H9 (cell line): ENCODE measurements around the gene FXR1. TPM values are rescaled to one million over a fixed set of nuclear protein-coding genes. Genes with fewer than 3 reads are reported as not detected.
A peak's percentile ranks its signal among the peaks of the same experiment; 100 is the strongest.

Source experiments
- DNase-seq: peaks from one replicate; pipeline ENCODE4 v3.0.0-alpha.2; 2017
- H2AFZ ChIP-seq: one replicate; pipeline ENCODE4 v1.6.1; 2013; ENCODE audit warnings: mild to moderate bottlenecking, low read length, control low read depth, moderate library complexity
- H2AK5ac ChIP-seq: 2 replicates; pipeline ENCODE4 v1.6.1; 2013; ENCODE audit warnings: low read length, control low read depth, mixed read lengths; ENCODE audit not compliant: insufficient read length
- H2BK120ac ChIP-seq: one replicate; pipeline ENCODE4 v1.6.1; 2013; ENCODE audit warnings: low read depth, mild to moderate bottlenecking, low read length, control low read depth, inconsistent platforms; ENCODE audit not compliant: poor library complexity, severe bottlenecking
- H2BK12ac ChIP-seq: 2 replicates; pipeline ENCODE4 v1.6.1; 2013; ENCODE audit warnings: low read length, control low read depth, mixed read lengths, low read depth; ENCODE audit not compliant: insufficient read length
- H2BK15ac ChIP-seq: 2 replicates; pipeline ENCODE4 v1.6.1; 2013; ENCODE audit warnings: low read depth, low read length, control low read depth
- H2BK20ac ChIP-seq: one replicate; pipeline ENCODE4 v1.6.1; 2013; ENCODE audit warnings: low read depth, mild to moderate bottlenecking, low read length, control low read depth, inconsistent platforms; ENCODE audit not compliant: poor library complexity, severe bottlenecking
- H2BK5ac ChIP-seq: 2 replicates; pipeline ENCODE4 v1.6.1; 2013; ENCODE audit warnings: low read length, control low read depth, mixed read lengths; ENCODE audit not compliant: insufficient read length
- H3K14ac ChIP-seq: 2 replicates; pipeline ENCODE4 v1.6.1; 2013; ENCODE audit warnings: low read length, control low read depth; ENCODE audit not compliant: insufficient read depth
- H3K18ac ChIP-seq: 2 replicates; pipeline ENCODE4 v1.6.1; 2013; ENCODE audit warnings: low read depth, mild to moderate bottlenecking, mixed read lengths, low read length, control low read depth; ENCODE audit not compliant: insufficient read length
- H3K23ac ChIP-seq: 2 replicates; pipeline ENCODE4 v1.6.1; 2013; ENCODE audit warnings: low read length, control low read depth, mixed read lengths, low read depth; ENCODE audit not compliant: insufficient read length
- H3K23me2 ChIP-seq: 2 replicates; pipeline ENCODE4 v1.6.1; 2013; ENCODE audit warnings: low read depth, mild to moderate bottlenecking, mixed read lengths, low read length, control low read depth; ENCODE audit not compliant: insufficient read length, poor library complexity, severe bottlenecking
- H3K27ac ChIP-seq: 2 replicates; pipeline ENCODE4 v1.5.1; 2013; ENCODE audit warnings: low read length, control low read depth, mixed read lengths, low read depth; ENCODE audit not compliant: insufficient read length
- H3K27me3 ChIP-seq: 2 replicates; pipeline ENCODE4 v1.6.1; 2013; ENCODE audit warnings: low read length, control low read depth, inconsistent platforms; ENCODE audit not compliant: insufficient read depth
- H3K4ac ChIP-seq: 2 replicates; pipeline ENCODE4 v1.6.1; 2013; ENCODE audit warnings: low read depth, mild to moderate bottlenecking, control low read depth, inconsistent platforms, low read length, moderate library complexity
- H3K4me1 ChIP-seq: 2 replicates; pipeline ENCODE4 v1.6.1; 2013; ENCODE audit warnings: low read length, control low read depth, inconsistent platforms; ENCODE audit not compliant: insufficient read depth
- H3K4me2 ChIP-seq: 2 replicates; pipeline ENCODE4 v1.6.1; 2013; ENCODE audit warnings: low read length, control low read depth, mixed read lengths; ENCODE audit not compliant: insufficient read length, insufficient read depth
- H3K56ac ChIP-seq: 2 replicates; pipeline ENCODE4 v1.6.1; 2013; ENCODE audit warnings: low read depth, mild to moderate bottlenecking, mixed read lengths, low read length, control low read depth; ENCODE audit not compliant: insufficient read length
- H3K79me1 ChIP-seq: 2 replicates; pipeline ENCODE4 v1.6.1; 2013; ENCODE audit warnings: low read depth, mild to moderate bottlenecking, moderate library complexity, low read length, control low read depth, inconsistent platforms; ENCODE audit not compliant: insufficient read depth, poor library complexity, severe bottlenecking
- H3K79me2 ChIP-seq: 2 replicates; pipeline ENCODE4 v1.6.1; 2013; ENCODE audit warnings: low read length, control low read depth, inconsistent platforms; ENCODE audit not compliant: insufficient read depth
- H3K9ac ChIP-seq: 2 replicates; pipeline ENCODE4 v1.6.1; 2013; ENCODE audit warnings: low read length, control low read depth, mixed read lengths; ENCODE audit not compliant: insufficient read length; ENCODE audit errors: extremely low read depth
- H3K9me3 ChIP-seq: one replicate; pipeline ENCODE4 v1.6.1; 2013; ENCODE audit warnings: low read depth, low read length, inconsistent platforms; ENCODE audit not compliant: control insufficient read depth
- H3T11ph ChIP-seq: one replicate; pipeline ENCODE4 v1.6.1; 2013; ENCODE audit warnings: mild to moderate bottlenecking, low read length, control low read depth, inconsistent platforms
- H4K20me1 ChIP-seq: one replicate; pipeline ENCODE4 v1.6.1; 2013; ENCODE audit not compliant: control insufficient read depth, insufficient read length, insufficient read depth
- H4K5ac ChIP-seq: 2 replicates; pipeline ENCODE4 v1.6.1; 2013; ENCODE audit warnings: low read depth, mild to moderate bottlenecking, mixed read lengths, low read length, control low read depth; ENCODE audit not compliant: insufficient read length
- H4K8ac ChIP-seq: replicated peaks from 2 replicates; pipeline ENCODE4 v1.6.1; 2013; ENCODE audit warnings: low read length, control low read depth, mixed read lengths, low read depth; ENCODE audit not compliant: insufficient read length
- H4K91ac ChIP-seq: 2 replicates; pipeline ENCODE4 v1.6.1; 2013; ENCODE audit warnings: low read depth, mild to moderate bottlenecking, moderate library complexity, mixed read lengths, low read length, control low read depth; ENCODE audit not compliant: insufficient read length
- H3K27ac Mint-ChIP-seq, 3 experiments: 2 replicates in 2 of 3; 3 replicates in 1 of 3; pipeline ENCODE4 v1.8.0; 2020 to 2021; ENCODE audit warnings: mixed read lengths in 3 of 3, mild to moderate bottlenecking in 1 of 3, moderate library complexity in 1 of 3
- H3K27me3 Mint-ChIP-seq: 2 replicates; pipeline ENCODE4 v1.8.0; 2021; ENCODE audit warnings: low read depth, mild to moderate bottlenecking, moderate library complexity, mixed read lengths
- H3K36me3 Mint-ChIP-seq, 3 experiments: 2 replicates in 2 of 3; 3 replicates in 1 of 3; pipeline ENCODE4 v1.8.0; 2020 to 2021; ENCODE audit warnings: low read depth in 3 of 3, mixed read lengths in 3 of 3; ENCODE audit not compliant: insufficient read depth in 1 of 3
- H3K4me1 Mint-ChIP-seq, 2 experiments: 2 replicates each; pipeline ENCODE4 v1.8.0; 2020; ENCODE audit warnings: mixed read lengths in 2 of 2
- H3K4me3 Mint-ChIP-seq, 2 experiments: 2 replicates in 1 of 2; 3 replicates in 1 of 2; pipeline ENCODE4 v1.8.0; 2020 to 2021; ENCODE audit warnings: mild to moderate bottlenecking in 2 of 2, mixed read lengths in 2 of 2, moderate library complexity in 1 of 2
- H3K9me3 Mint-ChIP-seq, 2 experiments: 2 replicates in 1 of 2; 3 replicates in 1 of 2; pipeline ENCODE4 v1.8.0; 2020; ENCODE audit warnings: mild to moderate bottlenecking in 2 of 2, mixed read lengths in 2 of 2, moderate library complexity in 1 of 2
- CTCF ChIP-seq: fragments of 200-600 bp; sonication (generic); conservative IDR thresholded peaks from 3 replicates; pipeline ENCODE4 v1.8.0; 2021; ENCODE audit warnings: antibody characterized with exemption, mild to moderate bottlenecking
- WGBS: extraction: QIAGEN DNeasy Blood & Tissue Kit; methylation state at CpG from one replicate; pipeline ENCODE4 v1.1.7; 2013; ENCODE audit warnings: missing lambda C conversion rate, low lambda C conversion rate, mixed read lengths; ENCODE audit not compliant: insufficient read length; ENCODE audit errors: extremely low coverage; 5-methylcytosine and 5-hydroxymethylcytosine counted together
- total RNA-seq: library from RNA; stranded (reverse); gene quantifications from 2 replicates; pipeline ENCODE4 v1.2.1, GENCODE V29; 2021

The FXR1 gene
- total RNA-seq, 1 experiment from 2014 or later, result 240 TPM

GRCh38 chr3:180932819-180933218 lies 20.3 kb downstream of the FXR1 start:
- no peak overlapping the region for H3K18ac ChIP-seq
- no peak overlapping the region for H3K4me3 Mint-ChIP-seq
- no peak overlapping the region for H2BK120ac ChIP-seq
- no peaks in the 10 kb centered on the region for H3K27me3 ChIP-seq
- H4K91ac ChIP-seq, result no peak overlapping the region
- H3K27ac ChIP-seq, result no peak overlapping the region
- peak overlapping the region in 1 of 3 experiments; percentile 52; a peak in 2 of 7 replicates for H3K27ac Mint-ChIP-seq
- WGBS, result no CpG with 5 or more reads among the region's 1 CpG
- H3K27me3 Mint-ChIP-seq, result no peaks in the 10 kb centered on the region
- H3K9me3 ChIP-seq, result no peaks in the 10 kb centered on the region
- no peaks in the 10 kb centered on the region for H4K20me1 ChIP-seq
- H4K5ac ChIP-seq, result no peak overlapping the region
- H3K4me2 ChIP-seq, result no peak overlapping the region
- H3K79me1 ChIP-seq, result peaks cover 8% of the 10 kb centered on the region
- no peak overlapping the region for H2BK12ac ChIP-seq
- no peak overlapping the region for H2AK5ac ChIP-seq
- H4K8ac ChIP-seq, result no peak overlapping the region
- no peak overlapping the region for H2BK15ac ChIP-seq
- no peak overlapping the region for H3T11ph ChIP-seq
- no peak overlapping the region for H3K4ac ChIP-seq
- H3K4me1 Mint-ChIP-seq, result peaks cover 6 to 14% of the 10 kb centered on the region in 2 experiments
- no peak overlapping the region for H2AFZ ChIP-seq
- no peak for DNase-seq
- peaks cover 56% of the 10 kb centered on the region for H3K79me2 ChIP-seq
- no peak overlapping the region for H2BK5ac ChIP-seq
- no peak overlapping the region for H3K23ac ChIP-seq
- H2BK20ac ChIP-seq, result no peak overlapping the region
- no peak for TF ChIP-seq CTCF
- H3K23me2 ChIP-seq, result no peaks in the 10 kb centered on the region
- 0 out of 5 replicates have a peak, but pooled peaks cover 0 to 3% of the 10 kb centered on the region in 2 experiments for H3K9me3 Mint-ChIP-seq
- no peak overlapping the region for H3K14ac ChIP-seq
- H3K36me3 Mint-ChIP-seq, result peaks cover 25 to 51% (median 40%) of the 10 kb centered on the region in 3 experiments; a peak in 6 of 7 replicates
- H3K56ac ChIP-seq, result no peak overlapping the region
- no peak overlapping the region for H3K9ac ChIP-seq
- H3K4me1 ChIP-seq, result peaks cover 2% of the 10 kb centered on the region; the same call in 1 of the 2 replicates
